Stimulated activated CD4-positive, alpha-beta T cell treated with anti-CD3 and anti-CD28 coated beads, Interleukin-1b, Interleukin-23, amount 100 ng/mL, for 48 hours (primary cell): ENCODE results near the gene LCN2.
"Not testable (repeated sequence)": the region's sequence is repeated elsewhere in the genome, so short reads cannot be mapped to it uniquely, and the experiment has no call there.

Experiments used
- DNase-seq: peaks from one replicate; pipeline ENCODE4 v3.0.0-alpha.2; 2020

Gene LCN2

GRCh38 chr9:128169925-128170324 is 20.7 kb downstream of the LCN2 start:
- DNase-seq, result no peak

- no peak for DNase-seq
These were observed 24.8 kb downstream of the LCN2 start for GRCh38 chr9:128174062-128174461.

- no peak for DNase-seq
These were observed 25.9 kb downstream of the LCN2 start for GRCh38 chr9:128175102-128175563.

GRCh38 chr9:128175726-128176125 is 26.5 kb downstream of the LCN2 start:
- DNase-seq, result no peak

GRCh38 chr9:128178806-128179431 is 29.7 kb downstream of the LCN2 start:
- no peak for DNase-seq

GRCh38 chr9:128180001-128180400 is 30.7 kb downstream of the LCN2 start:
- DNase-seq, result no peak

- DNase-seq, result no peak
These were observed 31.2 kb downstream of the LCN2 start for GRCh38 chr9:128180447-128180846.

GRCh38 chr9:128181480-128181879 is 32.2 kb downstream of the LCN2 start:
- not testable (repeated sequence) for DNase-seq

- DNase-seq, result no peak
These were observed 33.8 kb downstream of the LCN2 start for GRCh38 chr9:128182893-128183588.

- DNase-seq, result no peak
These were observed 37.0 kb downstream of the LCN2 start for GRCh38 chr9:128185979-128186965.

- no peak for DNase-seq
These were observed 38.1 kb downstream of the LCN2 start for GRCh38 chr9:128187361-128187760.

GRCh38 chr9:128188209-128188608 is 39.0 kb downstream of the LCN2 start:
- DNase-seq, result no peak

GRCh38 chr9:128190013-128190412 is 40.8 kb downstream of the LCN2 start:
- no peak for DNase-seq

GRCh38 chr9:128190516-128191405 is 41.5 kb downstream of the LCN2 start:
- DNase-seq, result no peak

- peak; percentile 66 for DNase-seq
These were observed 42.3 kb downstream of the LCN2 start, which contains the start of gene CIZ1 for GRCh38 chr9:128191406-128192046. TSS of gene CIZ1 (minus strand) at chr9:128191572. CDS start at chr9:128190857, 715 bp downstream.

- DNase-seq, result peak; percentile 54
These were observed 43.5 kb downstream of the LCN2 start for GRCh38 chr9:128192601-128193371.

GRCh38 chr9:128193469-128194096 is 44.3 kb downstream of the LCN2 start:
- no peak for DNase-seq

GRCh38 chr9:128201441-128202369 is 52.5 kb downstream of the LCN2 start:
- DNase-seq, result no peak

GRCh38 chr9:128202648-128203023 is 53.4 kb downstream of the LCN2 start:
- DNase-seq, result no peak
